ENCODE results near the gene HTT. TPM values are rescaled to one million over a fixed set of nuclear protein-coding genes. Genes with fewer than 3 reads are reported as not detected.

Gene HTT
- total RNA-seq, 1 experiment from 2014 or later, result 6.4 TPM

DNA sequence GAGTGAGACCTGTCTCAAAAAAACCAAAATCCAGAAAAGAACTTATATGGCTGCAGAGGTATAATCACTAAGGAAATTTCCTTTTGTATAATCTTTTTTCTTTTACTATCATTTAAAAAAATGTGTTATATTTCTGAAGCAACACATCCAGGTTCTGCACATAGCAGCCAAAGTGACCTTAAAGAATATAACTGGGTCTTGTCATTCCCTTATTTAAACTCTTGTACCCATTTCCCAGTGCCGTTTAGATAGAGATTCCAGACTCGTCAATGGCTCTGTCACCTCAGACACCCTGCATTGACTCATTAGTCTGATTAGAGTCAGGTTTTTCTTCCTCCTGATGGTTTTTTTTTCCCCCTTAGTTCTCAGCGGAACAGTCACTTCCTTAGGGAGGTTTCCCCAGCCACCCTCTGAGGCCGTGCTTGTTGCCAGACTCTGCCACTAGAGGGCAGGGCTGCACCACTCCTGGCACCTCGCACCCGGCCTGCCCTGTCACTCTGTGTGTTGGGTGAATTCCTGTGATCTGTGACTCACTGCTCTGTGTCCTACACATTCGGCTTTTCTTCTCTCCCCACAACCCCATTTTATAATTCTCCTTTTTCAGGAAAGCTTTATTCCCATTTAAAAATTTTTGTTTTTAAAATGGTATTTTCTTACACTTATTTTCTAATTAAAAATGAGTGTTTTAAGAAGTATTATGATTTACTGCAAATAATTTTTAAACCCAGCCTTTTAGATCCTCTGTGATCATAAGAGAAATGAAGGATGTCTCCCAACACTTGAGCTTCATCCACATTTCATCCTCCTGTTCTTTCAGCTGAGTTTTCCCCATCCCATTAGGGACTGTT is 32.1 kb downstream of the HTT start:
- Histone ChIP-seq H3K4me3 (no peak overlapping the region), H3K9me3 (no peaks in the 10 kb centered on the region), H3K36me3 (peaks cover 11% of the 10 kb centered on the region), H3K27me3 (no peaks in the 10 kb centered on the region)
- peak; percentile 75 for DNase-seq

DNA sequence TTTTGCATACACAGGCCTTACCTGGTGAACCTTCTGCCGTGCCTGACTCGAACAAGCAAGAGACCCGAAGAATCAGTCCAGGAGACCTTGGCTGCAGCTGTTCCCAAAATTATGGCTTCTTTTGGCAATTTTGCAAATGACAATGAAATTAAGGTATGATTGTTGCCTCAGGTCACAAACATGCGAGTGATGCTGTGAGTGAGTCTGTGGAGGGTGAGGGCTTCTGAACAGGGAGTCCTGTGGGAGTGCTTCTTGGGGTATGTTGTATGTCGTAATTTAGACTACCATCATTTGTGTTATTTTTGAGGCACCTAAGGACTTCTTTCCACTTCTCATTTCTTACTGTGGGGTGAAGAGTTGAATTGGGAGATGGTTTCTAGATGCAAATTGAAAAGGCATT is 32.8 kb downstream of the HTT start:
- H3K9me3 ChIP-seq, result no peaks in the 10 kb centered on the region
- no peak for DNase-seq
- H3K4me3 ChIP-seq, result no peak overlapping the region
- peaks cover 11% of the 10 kb centered on the region for H3K36me3 ChIP-seq
- no peaks in the 10 kb centered on the region for H3K27me3 ChIP-seq

DNA sequence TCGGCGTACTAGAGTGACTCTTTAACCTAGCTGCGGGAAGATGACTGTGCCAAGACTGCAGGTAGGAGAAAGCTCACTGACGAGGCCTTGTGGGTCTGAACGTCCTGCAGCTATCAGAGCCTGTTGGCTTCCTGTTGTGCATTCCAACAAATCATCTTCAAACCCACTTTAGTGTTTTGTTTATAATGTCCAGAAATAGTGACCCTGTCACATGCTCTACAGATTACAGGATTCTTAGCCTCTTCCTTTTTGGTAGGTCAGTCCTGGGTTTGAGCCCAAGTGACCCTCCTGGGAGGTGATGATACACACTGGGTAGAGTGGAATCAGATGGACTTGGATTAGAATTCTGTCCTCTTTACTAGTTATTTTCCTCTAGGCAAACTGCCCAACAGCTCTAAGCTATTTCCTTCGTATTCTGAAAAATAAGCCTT is 33.2 kb downstream of the HTT start:
- no peaks in the 10 kb centered on the region for H3K9me3 ChIP-seq
- peaks cover 11% of the 10 kb centered on the region for H3K36me3 ChIP-seq
- no peak for DNase-seq
- H3K4me3 ChIP-seq, result no peak overlapping the region
- no peaks in the 10 kb centered on the region for H3K27me3 ChIP-seq

DNA sequence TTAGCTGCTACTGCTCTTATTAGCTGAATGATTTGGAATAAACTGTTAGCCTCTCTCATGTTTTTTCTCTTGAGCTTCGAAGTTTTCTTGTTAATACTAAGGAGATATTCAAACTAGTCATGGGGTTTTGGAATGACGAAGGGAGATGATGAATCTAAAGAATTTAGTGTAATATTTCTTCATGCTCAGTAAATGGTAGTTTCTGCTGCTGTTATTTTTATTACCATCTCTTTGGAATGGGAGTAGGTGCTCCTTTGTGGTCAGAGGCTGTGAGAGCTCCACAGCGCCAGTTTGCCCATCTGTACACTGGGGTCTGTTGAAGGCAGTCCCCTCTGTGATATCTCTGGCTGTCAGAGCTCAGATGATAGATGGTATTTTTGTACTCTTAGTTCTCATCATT is 33.7 kb downstream of the HTT start:
- peaks cover 11% of the 10 kb centered on the region for H3K36me3 ChIP-seq
- no peak for DNase-seq
- no peaks in the 10 kb centered on the region for H3K27me3 ChIP-seq
- no peaks in the 10 kb centered on the region for H3K9me3 ChIP-seq
- no peak overlapping the region for H3K4me3 ChIP-seq

DNA sequence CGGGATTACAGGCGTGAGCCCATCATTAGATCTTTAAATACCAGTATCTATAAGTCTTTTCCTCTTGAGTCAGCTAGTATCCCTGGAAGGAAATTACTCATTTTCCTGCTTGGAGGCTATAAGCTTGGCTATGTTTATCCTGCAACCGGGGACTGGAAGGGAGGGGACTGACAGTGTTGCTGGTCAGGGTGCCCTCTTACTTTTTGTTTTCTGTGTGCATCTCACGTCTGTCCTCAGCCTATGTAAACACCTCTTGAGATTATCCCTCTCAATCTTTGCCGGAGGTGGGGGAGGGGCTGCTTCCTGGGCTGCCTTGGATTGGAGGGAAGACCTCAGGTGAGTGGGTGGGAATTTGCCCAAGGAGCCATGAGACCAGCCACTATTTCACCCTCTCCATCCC is 37.0 kb downstream of the HTT start:
- Histone ChIP-seq H3K9me3 (no peaks in the 10 kb centered on the region), H3K4me3 (no peak overlapping the region), H3K27me3 (no peaks in the 10 kb centered on the region), H3K36me3 (peaks cover 22% of the 10 kb centered on the region)
- no peak for DNase-seq

DNA sequence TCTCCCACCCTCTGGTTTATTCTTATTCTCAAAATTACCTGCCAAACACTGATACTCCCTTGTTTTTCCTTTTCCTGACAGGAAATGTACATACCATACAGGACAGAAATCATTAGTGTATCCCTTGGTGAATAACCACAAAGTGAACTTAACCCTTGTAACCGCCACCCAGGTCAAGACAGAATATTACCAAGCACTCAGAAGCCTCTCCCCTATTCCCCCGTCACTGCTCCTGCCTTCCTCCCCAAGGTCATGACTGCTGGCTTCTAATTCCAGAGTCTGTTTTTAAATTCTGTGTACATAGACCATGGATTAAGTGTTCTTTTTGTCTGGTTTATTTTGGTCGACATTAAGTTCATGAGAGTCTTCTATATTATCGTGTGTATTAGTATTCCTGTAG is 37.7 kb downstream of the HTT start:
- DNase-seq, result no peak
- Histone ChIP-seq H3K9me3 (no peaks in the 10 kb centered on the region), H3K36me3 (peaks cover 22% of the 10 kb centered on the region), H3K4me3 (no peak overlapping the region), H3K27me3 (no peaks in the 10 kb centered on the region)

DNA sequence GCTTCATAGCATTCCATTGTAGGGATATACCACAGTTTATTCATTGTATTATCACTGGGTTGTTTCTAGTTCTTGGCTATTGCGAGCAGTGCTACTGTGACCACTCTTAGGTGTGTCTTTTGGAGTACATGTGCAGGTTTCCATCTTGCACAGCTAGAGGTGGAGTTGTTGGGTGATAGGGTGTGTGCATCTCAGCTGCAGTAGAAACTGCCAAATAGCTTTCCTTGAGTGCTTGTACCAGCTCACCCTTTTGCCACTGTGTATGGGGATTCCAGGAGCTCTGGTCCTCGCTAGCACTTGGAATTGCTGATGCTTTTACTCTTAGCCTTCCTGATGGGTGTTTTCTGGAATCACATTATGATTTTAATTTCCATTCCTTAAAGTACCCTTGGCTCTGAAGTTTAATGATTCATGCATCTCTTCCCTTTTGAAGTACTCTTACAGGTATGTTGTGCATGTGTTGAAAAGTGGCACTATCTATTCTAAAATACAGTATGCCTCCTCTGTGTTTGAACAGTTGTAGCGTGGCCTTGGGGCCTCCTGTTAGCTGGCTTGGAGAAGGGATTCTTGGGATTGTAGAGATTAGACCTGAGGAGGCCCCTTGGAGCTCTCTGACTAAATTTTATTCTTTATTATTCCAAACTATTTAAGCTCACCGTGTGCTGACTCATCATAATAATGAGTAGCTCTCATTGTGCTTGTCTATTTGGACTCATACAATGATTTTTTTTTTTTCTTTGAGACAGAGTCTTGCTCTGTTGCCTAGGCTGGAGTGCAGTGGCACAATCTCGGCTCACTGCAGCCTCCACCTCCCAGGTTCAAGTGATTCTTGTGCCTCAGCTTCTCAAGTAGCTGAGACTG is 38.4 kb downstream of the HTT start:
- Histone ChIP-seq H3K9me3 (no peaks in the 10 kb centered on the region), H3K27me3 (no peaks in the 10 kb centered on the region), H3K4me3 (no peak overlapping the region), H3K36me3 (peaks cover 16% of the 10 kb centered on the region)
- DNase-seq, result no peak

DNA sequence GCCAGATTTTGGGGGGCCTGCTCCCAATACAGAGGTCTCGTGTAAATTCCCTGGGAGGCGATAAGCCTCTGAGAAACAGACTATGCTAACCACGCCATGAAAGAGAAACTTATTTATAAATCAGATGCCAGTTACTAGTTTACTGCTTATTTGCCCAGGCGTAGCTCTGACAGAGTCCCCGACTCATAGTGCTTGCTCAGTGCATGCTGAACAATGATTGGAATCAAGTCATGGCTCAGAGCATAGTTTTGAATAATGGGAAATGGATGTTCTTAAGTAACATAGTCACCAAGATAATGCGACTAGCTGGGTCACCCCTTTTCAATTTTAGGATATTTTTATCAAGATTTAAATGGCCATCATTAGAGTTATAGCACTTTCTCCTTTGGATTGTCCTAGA is 39.9 kb downstream of the HTT start:
- Histone ChIP-seq H3K4me3 (no peak overlapping the region), H3K9me3 (no peaks in the 10 kb centered on the region), H3K36me3 (peaks cover 13% of the 10 kb centered on the region), H3K27me3 (no peaks in the 10 kb centered on the region)
- DNase-seq, result no peak

DNA sequence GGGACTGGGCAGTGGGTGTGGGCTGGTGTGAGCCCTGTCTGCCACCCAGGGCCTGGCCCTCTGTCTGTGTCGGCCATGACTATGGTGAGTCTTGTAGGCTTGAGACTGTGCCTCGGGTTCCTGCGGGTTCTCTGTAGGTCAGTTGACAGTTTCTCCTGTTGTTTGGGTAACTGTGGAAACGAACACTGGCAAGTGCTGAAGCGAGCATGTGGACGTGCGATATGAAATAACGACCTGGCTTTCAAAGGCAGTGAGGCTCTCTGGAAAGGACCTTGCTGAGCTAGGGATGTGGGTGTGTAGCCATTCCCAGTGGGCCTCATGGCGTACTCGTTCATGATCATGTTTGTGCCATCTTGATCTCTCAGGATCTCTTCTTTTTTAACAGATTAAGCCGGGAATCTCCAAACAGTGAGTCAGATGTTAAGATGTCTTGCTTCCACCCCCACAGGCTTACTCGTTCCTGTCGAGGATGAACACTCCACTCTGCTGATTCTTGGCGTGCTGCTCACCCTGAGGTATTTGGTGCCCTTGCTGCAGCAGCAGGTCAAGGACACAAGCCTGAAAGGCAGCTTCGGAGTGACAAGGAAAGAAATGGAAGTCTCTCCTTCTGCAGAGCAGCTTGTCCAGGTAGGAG is 41.3 kb downstream of the HTT start:
- Histone ChIP-seq H3K4me3 (no peak overlapping the region), H3K36me3 (peaks cover 13% of the 10 kb centered on the region), H3K27me3 (no peaks in the 10 kb centered on the region), H3K9me3 (no peaks in the 10 kb centered on the region)
- peak; percentile 10 for DNase-seq

DNA sequence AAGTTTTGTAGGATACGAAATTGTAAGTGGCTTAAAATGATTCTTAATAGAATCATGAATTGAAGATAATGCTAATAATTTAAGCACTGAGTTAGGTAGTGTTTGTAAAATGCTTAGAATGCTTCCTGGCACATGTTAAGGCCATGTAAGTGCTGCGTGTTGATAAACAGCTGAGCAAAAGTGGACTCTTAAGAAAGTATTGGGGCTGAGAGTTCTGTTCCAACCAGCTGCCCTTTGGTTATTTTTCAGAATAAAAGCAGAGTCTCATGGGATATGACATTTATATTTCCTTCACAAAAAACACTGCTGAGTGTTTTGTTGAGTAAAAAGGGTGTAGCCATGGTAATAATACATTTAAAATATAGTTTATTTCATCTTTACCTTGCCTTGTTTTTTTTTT is 42.5 kb downstream of the HTT start:
- no peak for DNase-seq
- Histone ChIP-seq H3K27me3 (no peaks in the 10 kb centered on the region), H3K36me3 (peaks cover 13% of the 10 kb centered on the region), H3K9me3 (no peaks in the 10 kb centered on the region), H3K4me3 (no peak overlapping the region)

DNA sequence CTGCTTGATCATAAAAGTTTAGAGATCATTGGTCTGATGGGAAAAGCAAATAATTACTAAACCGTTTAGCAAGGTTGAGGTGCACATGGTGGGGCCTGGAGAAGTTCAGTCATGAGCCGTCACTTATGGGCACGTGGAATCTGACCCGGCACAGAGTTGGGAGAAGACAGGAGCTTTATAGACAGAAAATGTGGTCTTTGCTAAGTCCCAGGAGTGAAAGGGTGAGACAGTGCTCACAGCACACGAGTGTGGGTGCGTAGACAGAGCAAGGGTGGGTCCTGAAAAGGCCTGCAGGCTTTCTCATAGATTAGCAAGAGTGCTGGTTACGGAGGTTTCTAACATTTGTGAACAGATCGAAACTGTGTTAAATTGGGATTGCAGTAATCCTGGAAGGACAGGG is 43.8 kb downstream of the HTT start:
- Histone ChIP-seq H3K4me3 (no peak overlapping the region), H3K36me3 (peaks cover 13% of the 10 kb centered on the region), H3K27me3 (no peaks in the 10 kb centered on the region), H3K9me3 (no peaks in the 10 kb centered on the region)
- DNase-seq, result no peak

DNA sequence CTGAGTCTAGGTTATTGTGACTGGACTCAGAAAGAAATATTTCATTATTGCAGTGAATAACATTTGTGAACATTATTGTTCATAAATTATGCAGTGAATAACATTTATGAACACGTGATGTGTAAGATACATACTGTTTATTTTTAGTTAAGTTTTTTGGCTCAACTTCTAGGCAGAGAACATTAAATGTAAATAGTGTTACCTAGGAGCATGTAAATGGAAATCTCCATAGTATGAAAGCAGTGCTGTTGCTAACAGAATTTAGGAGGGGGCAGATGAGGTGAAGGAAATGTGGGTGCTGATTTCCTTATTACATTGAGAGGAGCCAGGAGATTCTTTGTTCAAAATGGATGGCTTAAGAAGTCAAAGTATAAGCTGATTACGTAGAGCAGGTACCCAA is 45.0 kb downstream of the HTT start:
- H3K27me3 ChIP-seq, result no peaks in the 10 kb centered on the region
- DNase-seq, result no peak
- no peaks in the 10 kb centered on the region for H3K9me3 ChIP-seq
- peaks cover 13% of the 10 kb centered on the region for H3K36me3 ChIP-seq
- no peak overlapping the region for H3K4me3 ChIP-seq

DNA sequence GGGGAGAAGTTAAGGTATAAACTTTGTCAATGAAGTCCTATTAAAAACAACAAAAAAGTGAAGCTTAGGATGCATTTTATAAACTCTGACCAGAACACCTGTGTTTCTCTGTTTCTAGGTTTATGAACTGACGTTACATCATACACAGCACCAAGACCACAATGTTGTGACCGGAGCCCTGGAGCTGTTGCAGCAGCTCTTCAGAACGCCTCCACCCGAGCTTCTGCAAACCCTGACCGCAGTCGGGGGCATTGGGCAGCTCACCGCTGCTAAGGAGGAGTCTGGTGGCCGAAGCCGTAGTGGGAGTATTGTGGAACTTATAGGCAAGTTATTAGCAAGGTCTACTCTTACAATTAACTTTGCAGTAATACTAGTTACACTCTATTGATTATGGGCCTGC is 46.6 kb downstream of the HTT start:
- Histone ChIP-seq H3K36me3 (peaks cover 5% of the 10 kb centered on the region), H3K27me3 (no peaks in the 10 kb centered on the region), H3K4me3 (no peak overlapping the region), H3K9me3 (no peaks in the 10 kb centered on the region)
- no peak for DNase-seq

DNA sequence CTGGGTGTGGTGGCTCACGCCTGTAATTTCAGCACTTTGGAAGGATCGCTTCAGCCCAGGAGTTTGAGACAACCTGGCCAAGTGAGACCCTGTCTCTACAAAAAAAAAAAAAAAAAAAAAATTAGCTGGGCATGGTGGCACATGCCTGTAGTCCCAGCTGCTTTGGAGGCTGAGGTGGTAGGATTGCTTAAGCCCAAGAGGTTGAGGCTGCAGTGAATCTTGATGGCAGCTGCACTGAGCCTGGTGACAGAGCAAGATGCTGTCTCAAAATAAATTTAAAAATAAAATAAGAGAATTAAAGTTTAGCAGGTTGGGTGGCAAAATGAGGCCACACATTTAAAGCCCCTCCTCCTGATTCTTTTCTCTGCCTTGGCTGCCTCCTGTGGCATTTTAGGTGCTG is 47.1 kb downstream of the HTT start:
- Histone ChIP-seq H3K4me3 (no peak overlapping the region), H3K27me3 (no peaks in the 10 kb centered on the region), H3K36me3 (peaks cover 2% of the 10 kb centered on the region), H3K9me3 (no peaks in the 10 kb centered on the region)
- DNase-seq, result no peak

DNA sequence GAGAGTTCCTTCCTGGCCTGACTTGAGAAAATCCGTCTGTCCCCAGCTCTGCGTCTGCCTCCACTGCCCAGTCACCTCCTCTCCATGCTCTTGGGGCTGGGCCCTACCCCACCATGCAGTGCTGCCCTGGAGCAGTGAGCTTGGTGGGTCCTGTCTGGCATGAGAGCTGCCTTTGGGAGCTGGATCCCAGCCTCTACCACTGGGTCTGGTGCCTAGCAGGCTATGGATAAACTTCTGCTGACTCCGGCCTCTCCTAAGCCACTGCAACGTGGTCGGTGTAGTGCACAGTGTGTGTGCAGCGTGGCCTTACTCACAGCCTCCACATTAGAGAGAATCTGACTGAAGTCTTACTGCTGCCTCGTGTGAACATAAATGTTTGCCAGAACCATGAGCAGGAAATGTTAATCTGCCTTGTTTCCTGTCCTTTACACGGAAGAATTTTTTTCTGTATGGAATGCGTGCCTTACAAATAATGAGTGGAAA is 47.6 kb downstream of the HTT start:
- Histone ChIP-seq H3K36me3 (no peaks in the 10 kb centered on the region), H3K4me3 (no peak overlapping the region), H3K27me3 (no peaks in the 10 kb centered on the region), H3K9me3 (no peaks in the 10 kb centered on the region)
- no peak for DNase-seq

DNA sequence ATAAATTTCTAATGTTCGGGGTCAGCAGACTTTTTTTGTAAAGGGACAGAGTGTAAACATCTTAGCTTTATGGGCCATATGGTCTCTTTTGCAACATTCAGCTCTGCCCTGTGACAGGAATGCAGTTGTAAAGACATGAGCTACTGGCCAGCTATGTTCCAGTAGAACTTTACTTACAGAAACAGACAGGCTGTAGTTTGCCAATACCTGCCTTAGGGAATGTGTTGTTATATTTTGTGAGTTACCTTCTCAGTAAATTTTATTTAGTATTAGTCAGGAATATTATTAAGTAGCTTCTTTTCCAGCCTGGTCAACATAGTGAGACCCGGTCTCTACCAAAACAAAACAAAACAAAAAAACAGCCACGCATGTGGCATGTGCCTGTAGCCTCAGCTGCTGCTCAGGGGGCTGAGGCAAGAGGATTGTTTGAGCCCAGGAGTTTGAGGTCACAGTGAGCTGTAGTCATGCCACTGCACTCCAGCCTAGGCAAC is 48.7 kb downstream of the HTT start:
- H3K9me3 ChIP-seq, result no peaks in the 10 kb centered on the region
- no peaks in the 10 kb centered on the region for H3K27me3 ChIP-seq
- no peak overlapping the region for H3K4me3 ChIP-seq
- no peak for DNase-seq
- H3K36me3 ChIP-seq, result no peaks in the 10 kb centered on the region

All from MG63 (cell line).